Esophagus muscularis mucosa (tissue), 3 donors: Measurements from ENCODE around the gene RPS6KA2.

Source experiments
- CTCF ChIP-seq, 3 experiments: fragments of 200-600 bp in 2 of 3; fragments of 450-650 bp in 1 of 3; sonication (generic) in 2 of 3; IDR thresholded peaks; one replicate each; pipeline ENCODE4 v1.5.1; 2017 to 2019; ENCODE audit warnings: antibody characterized with exemption in 3 of 3, mild to moderate bottlenecking in 2 of 3, moderate library complexity in 1 of 3
- POLR2A ChIP-seq: fragments of 450-650 bp; IDR thresholded peaks from one replicate; pipeline ENCODE4 v1.6.1; 2017; ENCODE audit warnings: antibody characterized with exemption, moderate library complexity, mild to moderate bottlenecking, low read depth

- TF ChIP-seq CTCF (IDR thresholded peaks at IDR 0.05) (no peak), POLR2A (no peak)
These were observed 185.5 kb downstream of the RPS6KA2 start for GRCh38 chr6:166441325-166442078.
